Left ventricle myocardium superior (tissue), 1 donor: ENCODE measurements around the gene SRGAP3. TPM values are rescaled to one million over a fixed set of nuclear protein-coding genes. Genes with fewer than 3 reads are reported as not detected.
"Not testable (repeated sequence)": the region's sequence is repeated elsewhere in the genome, so short reads cannot be mapped to it uniquely, and the experiment has no call there.

Experiments used
- ATAC-seq: fragments of 200-7000 bp; cut with Tn5 transposase; one replicate; pipeline ENCODE4 v1.9.1; 2020; ENCODE audit warnings: mild to moderate bottlenecking, moderate library complexity
- DNase-seq: peaks from one replicate; pipeline ENCODE4 v3.0.0-alpha.2; 2020
- intact Hi-C: fragments of 100-400 bp; cut with micrococcal nuclease; formaldehyde crosslinking; loops from one replicate; pipeline ENCODE4 v1.11.0; 2022
- total RNA-seq: library from RNA; stranded (reverse); fragmentation: NEBNext Ultra II Directional; extraction: Animal tissue kit (Norgen Biotek cat#: 25700); gene quantifications from one replicate; pipeline ENCODE4 v1.2.1, GENCODE V29; 2021
- donor health status: DM: no; HTN: yes; CAD: no; lungs with severe emphysema.

Gene SRGAP3
- total RNA-seq, 1 donor from 2014 or later: 6.4 TPM

GRCh38 chr3:9110316-9110715, 139.1 kb downstream of the SRGAP3 start:
- ATAC-seq: no peak
- intact Hi-C loops: no loop called here
- no peak for DNase-seq

DNA sequence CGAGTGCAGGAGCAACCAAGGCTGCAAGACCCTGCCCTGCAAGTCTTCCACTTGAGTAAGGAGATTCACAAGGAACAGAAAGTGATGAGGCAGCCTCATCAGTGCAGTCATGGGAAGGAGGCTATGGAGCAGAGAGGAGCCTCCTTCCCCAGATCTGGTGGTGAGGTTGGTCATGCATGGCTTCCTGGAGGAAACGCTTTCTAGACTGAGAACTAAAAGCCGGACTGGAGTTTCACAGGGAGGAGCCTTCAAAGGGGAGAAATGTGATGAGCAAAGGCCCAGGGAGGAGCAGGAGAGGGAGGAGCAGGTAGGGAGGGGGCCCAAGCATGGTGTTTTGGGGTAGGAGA, 139.9 kb downstream of the SRGAP3 start:
- intact Hi-C loops: no loop called here
- DNase-seq (no peak), ATAC-seq (peak; percentile 43)

- ATAC-seq: peak; percentile 11
These were observed 140.4 kb downstream of the SRGAP3 start for GRCh38 chr3:9108876-9109567.

GRCh38 chr3:9107738-9108137, 141.7 kb downstream of the SRGAP3 start:
- DNase-seq (no peak), ATAC-seq (no peak)
- intact Hi-C loops: no loop called here

More at GRCh38 chr3:9108876-9109567, 140.4 kb downstream of the SRGAP3 start:
- no peak for DNase-seq
- intact Hi-C loops: no loop called here

- intact Hi-C loops: no loop called here
- DNase-seq (no peak), ATAC-seq (no peak)
These were observed 144.0 kb downstream of the SRGAP3 start for GRCh38 chr3:9105421-9105820.

- ATAC-seq: no peak
- no peak for DNase-seq
- intact Hi-C loops: no loop called here
These were observed 145.3 kb downstream of the SRGAP3 start for GRCh38 chr3:9104121-9104520.

DNA sequence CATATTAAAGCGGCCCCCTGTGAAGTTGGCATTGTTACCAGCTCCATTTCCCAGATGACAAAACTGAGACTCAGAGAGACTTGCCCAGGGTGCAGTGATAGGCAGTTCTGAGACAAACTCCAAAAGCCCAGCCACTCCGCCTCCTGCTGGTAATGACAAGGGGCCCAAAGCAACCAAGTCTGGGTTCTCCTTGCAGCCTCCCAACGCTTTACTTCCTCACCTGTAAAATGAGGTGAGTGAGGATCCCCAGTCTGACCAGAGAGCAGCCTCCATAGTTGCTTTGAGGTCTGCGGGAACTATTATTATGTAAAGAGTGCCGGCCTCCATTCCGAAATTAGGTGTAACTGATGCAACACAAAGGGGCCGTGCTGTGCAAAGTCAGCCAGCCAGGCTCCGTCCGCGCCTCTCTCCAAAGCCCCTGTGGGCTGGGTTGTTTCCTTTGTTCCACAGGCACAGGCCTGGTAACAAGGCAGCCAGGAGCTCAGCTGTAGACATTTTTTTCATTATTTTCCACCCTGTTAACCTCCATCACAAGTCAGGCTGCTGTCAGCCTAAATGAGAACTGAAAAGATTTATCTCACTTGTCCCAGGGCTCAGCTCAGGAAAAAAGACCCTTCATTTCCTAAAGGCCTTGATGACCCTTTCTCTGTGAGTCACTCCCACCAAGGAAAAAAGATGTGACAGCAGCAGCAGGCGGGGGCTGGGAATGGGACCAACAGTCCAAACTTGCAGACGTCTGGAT, 147.0 kb downstream of the SRGAP3 start:
- DNase-seq: no peak
- ATAC-seq: peak; percentile 24
- intact Hi-C loops: no loop called here

- no peak for DNase-seq
- no peak for ATAC-seq
- intact Hi-C loops: no loop called here
These were observed 148.2 kb downstream of the SRGAP3 start for GRCh38 chr3:9101286-9101685.

- DNase-seq (no peak), ATAC-seq (no peak)
- intact Hi-C loops: no loop called here
These were observed 148.9 kb downstream of the SRGAP3 start for GRCh38 chr3:9100513-9100894.

DNA sequence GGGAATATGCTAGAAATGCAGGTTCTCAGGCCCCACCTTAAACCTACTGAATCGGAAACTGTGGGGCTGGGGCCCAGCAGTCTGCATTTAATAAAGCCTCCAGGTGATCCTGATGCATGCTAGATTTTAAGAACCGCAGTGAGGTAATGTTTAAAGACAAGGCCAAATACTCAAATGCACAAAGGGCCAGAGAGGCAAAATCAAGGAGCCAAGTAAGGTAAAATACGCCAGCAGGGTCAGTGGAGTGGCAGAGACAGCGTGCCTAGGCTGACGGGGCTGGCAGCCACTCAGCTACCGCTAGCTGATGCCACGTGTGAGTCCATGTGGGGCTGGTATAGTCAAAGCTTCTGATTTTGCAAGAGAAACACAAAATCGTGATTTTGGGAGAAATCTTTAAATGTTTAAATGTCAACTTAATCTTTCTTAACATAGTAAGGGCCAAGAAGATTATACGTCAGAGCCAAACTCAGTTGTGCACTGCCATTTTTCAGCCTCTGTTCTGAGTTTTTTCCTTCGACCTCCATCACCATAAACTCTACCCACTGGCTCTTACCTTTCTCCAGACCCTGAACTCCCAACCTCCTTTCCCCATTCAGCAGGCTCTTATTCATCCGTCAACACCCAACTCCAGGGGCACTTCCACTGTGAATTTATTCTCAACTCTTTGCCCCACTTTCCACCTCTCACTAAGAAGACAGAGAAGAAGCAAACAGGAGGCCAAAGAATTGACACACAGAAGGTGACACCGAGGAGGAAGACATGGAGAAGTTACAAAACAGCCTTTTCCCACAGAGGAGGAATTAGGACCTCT, 149.5 kb downstream of the SRGAP3 start:
- intact Hi-C loops: no loop called here
- ATAC-seq: no peak
- no peak for DNase-seq

- intact Hi-C loops: no loop called here
- ATAC-seq (no peak), DNase-seq (no peak)
These were observed 150.4 kb downstream of the SRGAP3 start for GRCh38 chr3:9098716-9099675.

- ATAC-seq: no peak
- DNase-seq: no peak
- intact Hi-C loops: no loop called here
These were observed 152.0 kb downstream of the SRGAP3 start for GRCh38 chr3:9097495-9097894.

- no peak for DNase-seq
- intact Hi-C loops: no loop called here
- no peak for ATAC-seq
These were observed 157.8 kb downstream of the SRGAP3 start for GRCh38 chr3:9091486-9092235.

DNA sequence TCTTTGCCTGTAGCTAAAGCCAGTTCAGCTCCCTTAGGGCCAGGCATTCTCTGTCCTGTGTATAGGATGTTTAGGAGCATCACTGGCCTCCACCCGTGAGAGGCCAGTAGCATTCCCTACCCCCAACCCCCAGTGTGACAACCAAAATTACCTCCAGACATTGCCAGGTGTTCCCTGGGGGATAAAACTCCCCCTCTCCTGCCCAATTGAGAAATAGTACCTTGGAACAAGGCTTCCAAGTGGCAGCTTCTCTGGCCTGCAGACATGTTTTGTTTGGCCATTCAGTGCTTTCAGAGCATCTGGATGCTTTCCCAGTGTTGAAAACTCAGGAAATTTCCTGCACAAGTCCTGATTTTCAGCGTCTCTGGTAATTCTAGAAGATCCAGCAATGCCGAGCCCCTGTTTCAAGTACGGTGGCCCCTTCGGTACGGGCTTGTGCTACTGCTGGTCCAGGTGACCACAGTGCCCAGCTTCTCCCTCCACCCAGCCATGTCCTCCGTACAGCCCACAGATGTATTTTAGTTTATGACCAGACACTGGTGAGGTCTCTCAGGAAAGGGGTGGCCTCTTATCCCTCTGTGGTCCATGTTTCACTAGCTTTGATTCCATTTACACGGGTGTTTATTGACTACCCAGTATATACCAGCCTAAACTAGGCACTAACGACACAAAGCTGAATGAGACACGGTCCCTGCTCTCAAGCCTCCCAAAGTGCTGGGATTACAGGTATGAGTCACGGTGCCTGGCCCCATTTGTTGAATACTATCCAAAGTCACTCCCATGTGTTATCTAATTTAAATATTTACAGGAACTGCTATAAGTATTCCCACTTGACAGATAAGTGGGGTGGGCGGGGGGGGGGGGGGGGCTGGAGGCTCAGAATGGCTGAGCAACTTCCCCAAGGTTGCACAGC, 160.7 kb downstream of the SRGAP3 start:
- intact Hi-C loops: no loop called here
- DNase-seq: no peak
- peak; percentile 52 for ATAC-seq

DNA sequence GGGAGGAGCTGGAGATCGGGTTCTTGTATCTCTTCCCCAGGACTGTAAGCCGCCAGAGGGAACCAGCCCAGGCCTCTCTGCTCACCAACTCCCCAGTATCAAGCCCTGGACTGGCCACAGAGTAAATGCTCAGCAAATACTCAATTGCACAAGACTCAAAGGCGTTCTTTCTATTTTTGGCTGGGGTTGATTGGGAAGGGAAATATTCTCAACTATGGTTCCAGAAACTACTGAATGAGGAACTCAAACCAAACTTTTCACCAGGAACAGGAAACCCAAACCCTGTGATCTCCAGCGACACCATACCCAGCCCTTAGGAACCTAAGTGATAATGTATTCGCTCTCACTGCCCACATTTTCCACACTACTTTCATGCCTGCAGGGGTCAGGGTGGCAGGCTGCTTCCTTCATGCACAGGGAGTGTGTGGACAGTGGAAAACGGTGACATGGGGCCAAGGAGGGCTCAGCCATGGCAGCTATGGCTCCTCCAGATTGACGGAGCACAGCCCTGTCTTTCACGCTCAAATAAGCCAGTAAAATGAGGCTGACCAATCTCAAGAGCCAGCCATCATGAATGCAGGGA, 161.5 kb downstream of the SRGAP3 start:
- no peak for DNase-seq
- intact Hi-C loops: no loop called here

GRCh38 chr3:9085428-9085827, 164.0 kb downstream of the SRGAP3 start:
- ATAC-seq, intact Hi-C loops, DNase-seq: not testable (repeated sequence)

More for the DNA sequence above, 161.5 kb downstream of the SRGAP3 start:
- peak; percentile 80 for ATAC-seq
